SK-N-SH (cell line): ENCODE data around the gene ZNF462.

ENCODE experiments used
- CTCF ChIP-seq: fragments of 200-600 bp; sonication (generic); IDR thresholded peaks from 2 replicates; pipeline ENCODE4 v1.6.1; 2017; ENCODE audit warnings: antibody characterized with exemption, mild to moderate bottlenecking, moderate library complexity
- SMC3 ChIP-seq: IDR thresholded peaks from 2 replicates; pipeline ENCODE4 v1.6.1; 2012; ENCODE audit warnings: low read depth, low read length, improper control_type of control experiment
- USF2 ChIP-seq: fragments of 150-350 bp; IDR thresholded peaks from 2 replicates; pipeline ENCODE4 v1.6.1; 2017; ENCODE audit warnings: antibody characterized with exemption, low read length, low read depth, borderline replicate concordance

GRCh38 chr9:106890608-106891007 is 27.6 kb downstream of the ZNF462 start:
- TF ChIP-seq CTCF (no peak), SMC3 (no peak), USF2 (no peak)
